Transverse colon (tissue), 4 donors: ENCODE results near the gene LRG1.

ENCODE experiments used
- CTCF ChIP-seq, 5 experiments: fragments of 200-600 bp in 3 of 5; fragments of 450-650 bp in 2 of 5; sonication (generic) in 3 of 5; IDR thresholded peaks; 1 replicate in 2 of 5; 2 replicates in 3 of 5; pipeline ENCODE4 v1.5.1; 2016 to 2017; ENCODE audit warnings: antibody characterized with exemption in 5 of 5, inconsistent platforms in 3 of 5, mild to moderate bottlenecking in 2 of 5, moderate library complexity in 1 of 5
- POLR2AphosphoS5 ChIP-seq, 3 donors: sonication (generic); formaldehyde crosslinking; IDR thresholded peaks; one replicate each; pipeline ENCODE4 v1.6.1; 2016; ENCODE audit warnings: antibody characterized with exemption in 3 of 3

GRCh38 chr19:4531562-4532165 is 8.2 kb downstream of the LRG1 start:
- no peak for TF ChIP-seq POLR2AphosphoS5 (IDR thresholded peaks at IDR 0.05)
- TF ChIP-seq CTCF (IDR thresholded peaks at IDR 0.05), result no peak
